ENCODE results near the gene TEX14.
"Not testable (repeated sequence)": the region's sequence is repeated elsewhere in the genome, so short reads cannot be mapped to it uniquely, and the experiment has no call there.

TEX14 gene

GRCh38 chr17:58679263-58680037 lies 12.4 kb downstream of the TEX14 start:
- TF ChIP-seq, protein P1, sequence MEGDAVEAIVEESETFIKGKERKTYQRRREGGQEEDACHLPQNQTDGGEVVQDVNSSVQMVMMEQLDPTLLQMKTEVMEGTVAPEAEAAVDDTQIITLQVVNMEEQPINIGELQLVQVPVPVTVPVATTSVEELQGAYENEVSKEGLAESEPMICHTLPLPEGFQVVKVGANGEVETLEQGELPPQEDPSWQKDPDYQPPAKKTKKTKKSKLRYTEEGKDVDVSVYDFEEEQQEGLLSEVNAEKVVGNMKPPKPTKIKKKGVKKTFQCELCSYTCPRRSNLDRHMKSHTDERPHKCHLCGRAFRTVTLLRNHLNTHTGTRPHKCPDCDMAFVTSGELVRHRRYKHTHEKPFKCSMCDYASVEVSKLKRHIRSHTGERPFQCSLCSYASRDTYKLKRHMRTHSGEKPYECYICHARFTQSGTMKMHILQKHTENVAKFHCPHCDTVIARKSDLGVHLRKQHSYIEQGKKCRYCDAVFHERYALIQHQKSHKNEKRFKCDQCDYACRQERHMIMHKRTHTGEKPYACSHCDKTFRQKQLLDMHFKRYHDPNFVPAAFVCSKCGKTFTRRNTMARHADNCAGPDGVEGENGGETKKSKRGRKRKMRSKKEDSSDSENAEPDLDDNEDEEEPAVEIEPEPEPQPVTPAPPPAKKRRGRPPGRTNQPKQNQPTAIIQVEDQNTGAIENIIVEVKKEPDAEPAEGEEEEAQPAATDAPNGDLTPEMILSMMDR (IDR thresholded peaks at IDR 0.05; ENCODE audit: control insufficient read depth, extremely low read depth, insufficient read depth), result no peak
- peak; percentile 69 for DNase-seq (ENCODE audit: low read depth)
- no peak overlapping the region for H3K4me3 ChIP-seq (ENCODE audit: low read depth, low read length)

- DNase-seq (ENCODE audit: low read depth); H3K4me3 ChIP-seq (ENCODE audit: low read depth, low read length): not testable (repeated sequence)
Observed at GRCh38 chr17:58678287-58678686, 13.6 kb downstream of the TEX14 start.

DNA sequence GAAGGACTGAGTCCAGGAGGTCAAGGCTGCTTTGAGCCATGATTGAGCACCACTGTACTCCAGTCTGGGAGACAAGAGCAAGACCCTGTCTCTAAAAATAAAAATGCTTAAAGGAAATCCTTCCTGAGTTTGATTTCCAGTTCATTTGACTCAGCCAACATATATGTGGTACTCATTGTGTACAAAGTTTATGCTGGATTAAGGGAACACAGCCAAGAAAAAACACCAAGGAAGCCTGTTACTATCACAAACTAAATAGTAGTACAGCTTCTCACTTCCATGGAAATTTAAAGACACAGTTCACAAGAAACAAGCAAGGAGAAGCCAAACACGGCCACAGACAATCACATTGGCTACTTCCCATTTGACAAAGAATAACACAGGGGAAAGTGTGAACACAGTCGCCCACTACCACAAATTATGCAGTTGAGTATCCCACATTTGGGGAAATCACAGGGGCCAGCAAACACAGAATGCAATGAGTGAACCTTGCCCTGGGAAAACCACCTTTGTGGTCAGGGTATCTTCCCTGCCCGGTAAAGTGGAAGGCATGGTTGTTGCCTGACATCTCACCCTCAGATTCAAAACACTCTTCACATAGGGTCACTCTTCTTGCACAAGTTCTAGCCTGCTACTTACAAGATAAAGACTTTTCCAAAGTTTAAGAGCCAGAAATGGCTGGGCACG lies 14.5 kb downstream of the TEX14 start:
- no peak for DNase-seq (ENCODE audit: low read depth)
- TF ChIP-seq, protein P1 (IDR thresholded peaks at IDR 0.05; ENCODE audit: control insufficient read depth, extremely low read depth, insufficient read depth), result no peak
- no peak overlapping the region for H3K4me3 ChIP-seq (ENCODE audit: low read depth, low read length)

DNA sequence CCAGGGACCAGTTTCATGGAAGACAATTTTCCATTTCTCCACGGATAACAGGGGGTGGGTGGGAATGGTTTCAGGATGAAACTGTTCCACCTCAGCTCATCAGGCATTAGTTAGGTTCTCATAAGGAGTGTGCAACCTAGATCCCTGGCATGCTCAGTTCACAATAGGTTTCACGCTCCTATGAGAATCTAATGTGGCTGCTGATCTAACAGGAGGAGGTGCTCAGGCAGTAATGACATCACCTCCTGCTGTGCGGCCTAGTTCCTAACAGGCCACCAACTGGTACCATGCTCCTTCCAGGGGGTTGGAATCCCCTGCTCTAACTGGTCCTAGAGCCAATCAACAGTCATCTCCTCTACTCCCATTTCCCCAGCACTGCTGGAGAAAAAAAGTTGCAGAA lies 19.9 kb downstream of the TEX14 start:
- TF ChIP-seq, protein P1 (IDR thresholded peaks at IDR 0.05; ENCODE audit: control insufficient read depth, extremely low read depth, insufficient read depth), result no peak
- no peak for DNase-seq (ENCODE audit: low read depth)
- no peak overlapping the region for H3K4me3 ChIP-seq (ENCODE audit: low read depth, low read length)

- DNase-seq (ENCODE audit: low read depth), result no peak
- H3K4me3 ChIP-seq (ENCODE audit: low read depth, low read length), result no peak overlapping the region
- TF ChIP-seq, protein P1 (IDR thresholded peaks at IDR 0.05; ENCODE audit: control insufficient read depth, extremely low read depth, insufficient read depth), result no peak
Observed at GRCh38 chr17:58669853-58670252, 22.0 kb downstream of the TEX14 start.

- TF ChIP-seq, protein P1 (IDR thresholded peaks at IDR 0.05; ENCODE audit: control insufficient read depth, extremely low read depth, insufficient read depth), result no peak
- no peak for DNase-seq (ENCODE audit: low read depth)
- H3K4me3 ChIP-seq (ENCODE audit: low read depth, low read length), result no peak overlapping the region
Observed at GRCh38 chr17:58668598-58668935, 23.3 kb downstream of the TEX14 start.

- TF ChIP-seq, protein P1 (IDR thresholded peaks at IDR 0.05; ENCODE audit: control insufficient read depth, extremely low read depth, insufficient read depth), result no peak
- H3K4me3 ChIP-seq (ENCODE audit: low read depth, low read length), result no peak overlapping the region
- DNase-seq (ENCODE audit: low read depth), result no peak
Observed at GRCh38 chr17:58667934-58668597, 23.8 kb downstream of the TEX14 start.
